HEK293T (cell line): ENCODE data around the gene ABCG4.

ENCODE experiments used
- CTCF ChIA-PET: fragments of 350-600 bp; formaldehyde crosslinking; extraction: SDS; loops from one replicate; lab custom pipeline; 2021; ENCODE audit warnings: antibody characterized with exemption, inconsistent platforms; lab: Yijun Ruan, JAX
- POLR2A ChIA-PET: fragments of 350-600 bp; formaldehyde crosslinking; extraction: SDS; loops from one replicate; lab custom pipeline; 2020; ENCODE audit warnings: antibody characterized with exemption, inconsistent platforms; lab: Yijun Ruan, JAX
- DNase-seq: peaks from one replicate; pipeline ENCODE4 v3.0.0; 2012; ENCODE audit warnings: mixed read lengths; ENCODE audit errors: extremely low spot score
- ARNT ChIP-seq: fragments of 450-650 bp; IDR thresholded peaks from 2 replicates; pipeline ENCODE4 v1.6.1; 2017; ENCODE audit warnings: mild to moderate bottlenecking
- BHLHE40 ChIP-seq: fragments of 450-650 bp; IDR thresholded peaks from 2 replicates; pipeline ENCODE4 v1.6.1; 2016; ENCODE audit warnings: mild to moderate bottlenecking, moderate library complexity, borderline replicate concordance
- CTBP1 ChIP-seq: fragments of 450-650 bp; IDR thresholded peaks from 2 replicates; pipeline ENCODE4 v1.6.1; 2016; ENCODE audit warnings: borderline replicate concordance
- ELF4 ChIP-seq: fragments of 450-650 bp; IDR thresholded peaks from 2 replicates; pipeline ENCODE4 v1.6.1; 2017; ENCODE audit warnings: antibody characterized with exemption
- FOXA1 ChIP-seq: fragments of 450-650 bp; IDR thresholded peaks from 2 replicates; pipeline ENCODE4 v1.6.1; 2016; ENCODE audit warnings: mild to moderate bottlenecking
- FOXK2 ChIP-seq: fragments of 450-650 bp; IDR thresholded peaks from 2 replicates; pipeline ENCODE4 v1.6.1; 2016; ENCODE audit warnings: mild to moderate bottlenecking
- FOXM1 ChIP-seq: fragments of 450-650 bp; IDR thresholded peaks from 2 replicates; pipeline ENCODE4 v1.6.1; 2017; ENCODE audit warnings: mild to moderate bottlenecking, borderline replicate concordance
- HDGF ChIP-seq: fragments of 450-650 bp; IDR thresholded peaks from 2 replicates; pipeline ENCODE4 v1.6.1; 2017; ENCODE audit warnings: antibody characterized with exemption, borderline replicate concordance
- L3MBTL2 ChIP-seq: fragments of 450-650 bp; conservative IDR thresholded peaks from 2 replicates; pipeline ENCODE4 v1.6.1; 2016; ENCODE audit warnings: mild to moderate bottlenecking
- LEF1 ChIP-seq: fragments of 450-650 bp; IDR thresholded peaks from 2 replicates; pipeline ENCODE4 v1.6.1; 2017; ENCODE audit warnings: mild to moderate bottlenecking, borderline replicate concordance
- NFRKB ChIP-seq: fragments of 450-650 bp; IDR thresholded peaks from 2 replicates; pipeline ENCODE4 v1.6.1; 2016; ENCODE audit warnings: mild to moderate bottlenecking, moderate library complexity
- PKNOX1 ChIP-seq: fragments of 450-650 bp; IDR thresholded peaks from 2 replicates; pipeline ENCODE4 v1.6.1; 2016
- SP1 ChIP-seq: fragments of 450-650 bp; IDR thresholded peaks from 2 replicates; pipeline ENCODE4 v1.6.1; 2017
- SUZ12 ChIP-seq: fragments of 450-650 bp; IDR thresholded peaks from 2 replicates; pipeline ENCODE4 v1.6.1; 2016; ENCODE audit warnings: mild to moderate bottlenecking
- TARDBP ChIP-seq: fragments of 450-650 bp; IDR thresholded peaks from 2 replicates; pipeline ENCODE4 v1.6.1; 2016
- ZNF384 ChIP-seq: fragments of 450-650 bp; IDR thresholded peaks from 2 replicates; pipeline ENCODE4 v1.6.1; 2016

ABCG4 gene

GRCh38 chr11:119155733-119156492, 7.1 kb downstream of the ABCG4 start:
- POLR2A ChIA-PET, result interaction anchor here (1.0 to 1.1 kb wide), 2 partner anchors 13 to 61 kb away, joined by 3 to 4 read pairs; partner anchors contain the start of gene NLRX1
- CTCF ChIA-PET, result interaction anchor here (0.6 to 3.7 kb wide), 3 partner anchors 8 to 13 kb away, joined by 3 to 14 read pairs (median 4); partner anchors contain the start of gene ABCG4
- TF ChIP-seq CTBP1 (no peak), BHLHE40 (no peak), SP1 (no peak), TARDBP (no peak), PKNOX1 (no peak), FOXM1 (no peak), SUZ12 (no peak), ELF4 (no peak), ARNT (no peak), L3MBTL2 (no peak), NFRKB (no peak), FOXA1 (no peak), HDGF (no peak), LEF1 (no peak), ZNF384 (no peak), FOXK2 (no peak)
- no peak for DNase-seq

GRCh38 chr11:119156496-119156895, 7.6 kb downstream of the ABCG4 start:
- POLR2A ChIA-PET, result no interaction called here
- CTCF ChIA-PET, result interaction anchor here (1.4 to 3.7 kb wide), 3 partner anchors 8 to 13 kb away, joined by 4 to 14 read pairs (median 6); partner anchors contain the start of gene ABCG4

GRCh38 chr11:119157063-119157462, 8.2 kb downstream of the ABCG4 start:
- CTCF ChIA-PET, result interaction anchor here (1.4 to 3.7 kb wide), 3 partner anchors 9 to 12 kb away, joined by 4 to 14 read pairs (median 6); partner anchors contain the start of gene ABCG4
- DNase-seq, result no peak
- POLR2A ChIA-PET, result no interaction called here
- TF ChIP-seq SUZ12 (no peak), NFRKB (no peak), CTBP1 (no peak), SP1 (no peak), FOXM1 (no peak)

More at GRCh38 chr11:119156496-119156895, 7.6 kb downstream of the ABCG4 start:
- DNase-seq, result no peak
- TF ChIP-seq TARDBP (no peak), CTBP1 (no peak), ZNF384 (no peak), PKNOX1 (no peak), FOXM1 (no peak), FOXA1 (no peak), LEF1 (no peak), HDGF (no peak), ELF4 (no peak), FOXK2 (no peak), ARNT (no peak), NFRKB (no peak), SUZ12 (no peak), L3MBTL2 (no peak), BHLHE40 (no peak)

GRCh38 chr11:119158467-119158866, 9.6 kb downstream of the ABCG4 start:
- POLR2A ChIA-PET, result no interaction called here

GRCh38 chr11:119160151-119160550, 11.3 kb downstream of the ABCG4 start:
- ChIA-PET CTCF (no interaction called here), POLR2A (interaction anchor here (1.0 to 1.1 kb wide), 2 partner anchors 9 to 10 kb away, joined by 3 to 5 read pairs; partner anchors contain the start of gene NLRX1)
- no peak for DNase-seq
- TF ChIP-seq SUZ12, result no peak
- TF ChIP-seq FOXM1, result no peak
- no peak for TF ChIP-seq BHLHE40
- TF ChIP-seq ELF4, result no peak
- TF ChIP-seq CTBP1, result no peak
- no peak for TF ChIP-seq PKNOX1
- TF ChIP-seq SP1, result no peak
- TF ChIP-seq TARDBP, result no peak
- no peak for TF ChIP-seq FOXK2
- TF ChIP-seq FOXA1, result no peak
- no peak for TF ChIP-seq LEF1
- TF ChIP-seq NFRKB, result no peak
- no peak for TF ChIP-seq ZNF384
- no peak for TF ChIP-seq L3MBTL2
- no peak for TF ChIP-seq HDGF
- TF ChIP-seq ARNT, result no peak

More at GRCh38 chr11:119158467-119158866, 9.6 kb downstream of the ABCG4 start:
- CTCF ChIA-PET, result interaction anchor here (3.7 kb wide), 1 partner anchor 11 kb away, joined by 14 read pairs; no protein-coding TSS in a partner anchor
- no peak for TF ChIP-seq FOXA1
- no peak for TF ChIP-seq ARNT
- no peak for DNase-seq

- DNase-seq, result no peak
- TF ChIP-seq SUZ12, result no peak
- no peak for TF ChIP-seq LEF1
- no peak for TF ChIP-seq ELF4
- no peak for TF ChIP-seq SP1
- TF ChIP-seq CTBP1, result no peak
- no peak for TF ChIP-seq FOXA1
- no peak for TF ChIP-seq BHLHE40
- ChIA-PET CTCF (no interaction called here), POLR2A (no interaction called here)
Observed at GRCh38 chr11:119161871-119162270, 13.0 kb downstream of the ABCG4 start.
